A673 (cell line): Measurements from ENCODE around the gene ARHGAP21.
"Not testable (repeated sequence)": the region's sequence is repeated elsewhere in the genome, so short reads cannot be mapped to it uniquely, and the experiment has no call there.

Experiments used
- CTCF ChIP-seq: fragments of 300-800, 200-600 bp; sonication (generic); conservative IDR thresholded peaks from 2 replicates; pipeline ENCODE4 v1.5.1; 2017; ENCODE audit warnings: low read depth, mild to moderate bottlenecking, antibody characterized with exemption, low read length, moderate library complexity, mixed read lengths
- EZH2 ChIP-seq: fragments of 200-600 bp; sonication (generic); IDR thresholded peaks from 2 replicates; pipeline ENCODE4 v1.6.1; 2017; ENCODE audit warnings: borderline replicate concordance, low read depth, mild to moderate bottlenecking, mixed read lengths, antibody characterized with exemption, low read length; ENCODE audit not compliant: poor library complexity, severe bottlenecking

- not testable (repeated sequence) for TF ChIP-seq EZH2, CTCF
Observed at GRCh38 chr10:24621035-24621795, 102.5 kb downstream of the ARHGAP21 start.
